Mammary epithelial cell (primary cell): ENCODE data around the gene DSCAM.

ENCODE experiments used
- CTCF ChIP-seq, 2 donors: IDR thresholded peaks in 1 of 2; conservative IDR thresholded peaks in 1 of 2; 2 replicates each; pipeline ENCODE4 v1.5.1; 2011 to 2012; ENCODE audit warnings: inconsistent platforms in 2 of 2, low read length in 2 of 2, mild to moderate bottlenecking in 2 of 2, control low read depth in 1 of 2, low read depth in 1 of 2; ENCODE audit not compliant: insufficient read depth in 1 of 2; ENCODE audit errors: extremely low read depth in 1 of 2
- EZH2 ChIP-seq: IDR thresholded peaks from 2 replicates; pipeline ENCODE4 v1.6.1; 2012; ENCODE audit warnings: low read length, inconsistent platforms, borderline replicate concordance

DNA sequence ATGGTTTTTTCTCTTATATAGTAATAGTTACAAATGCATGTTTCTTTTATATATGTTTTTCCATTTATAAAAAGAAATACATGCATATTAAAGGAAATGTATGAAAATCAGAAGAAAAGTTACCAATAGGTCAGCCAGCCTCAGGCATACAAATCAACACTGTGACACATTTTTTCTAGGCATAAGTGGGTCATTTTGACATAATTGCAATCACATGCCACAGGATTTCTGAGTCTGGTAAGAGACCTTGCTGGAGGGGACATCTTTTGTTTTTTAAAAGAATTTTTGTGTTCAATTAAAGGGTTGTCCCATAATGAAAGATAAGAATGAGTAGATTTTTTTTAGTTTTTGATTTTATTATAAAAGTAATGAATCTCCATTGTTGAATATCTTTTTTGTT is 506.6 kb downstream of the DSCAM start:
- TF ChIP-seq CTCF (conservative IDR thresholded peaks at IDR 0.05 in 1 of 2, IDR thresholded peaks at IDR 0.05 in 1 of 2; ENCODE audit: extremely low read depth in 1 of 2, insufficient read depth in 1 of 2, low read depth in 1 of 2, low read length in 2 of 2) (no peak), EZH2 (no peak)
